CD14-positive monocyte (primary cell): ENCODE measurements around the gene POP7. TPM values are rescaled to one million over a fixed set of nuclear protein-coding genes. Genes with fewer than 3 reads are reported as not detected.

Experiments used
- DNase-seq, 3 donors: peaks; one replicate each; pipeline ENCODE4 v3.0.0-alpha.2; 2011 to 2022
- H2AFZ ChIP-seq: 2 replicates; pipeline ENCODE4 v1.6.0; 2012; ENCODE audit warnings: mild to moderate bottlenecking, low read depth, low read length, inconsistent platforms; ENCODE audit not compliant: insufficient read depth, poor library complexity, severe bottlenecking
- H3K27ac ChIP-seq, 2 donors: 1 replicate in 1 of 2; 2 replicates in 1 of 2; pipeline ENCODE4 v1.5.1; 2012 to 2013; ENCODE audit warnings: low read length in 2 of 2, control low read depth in 1 of 2, inconsistent platforms in 1 of 2, low read depth in 1 of 2, mild to moderate bottlenecking in 1 of 2
- H3K27me3 ChIP-seq, 2 donors: one replicate each; pipeline versions ENCODE4 v1.6.0 to v1.6.1; 2011 to 2013; ENCODE audit warnings: low read length in 2 of 2; ENCODE audit not compliant: control insufficient read depth in 2 of 2, insufficient read depth in 2 of 2
- H3K36me3 ChIP-seq, 2 donors: replicated peaks in 1 of 2; 1 replicate in 1 of 2; 2 replicates in 1 of 2; pipeline versions ENCODE4 v1.5.1 to v1.6.1; 2012 to 2013; ENCODE audit warnings: low read length in 2 of 2, control low read depth in 1 of 2, inconsistent platforms in 1 of 2, mild to moderate bottlenecking in 1 of 2; ENCODE audit not compliant: insufficient read depth in 2 of 2, control insufficient read depth in 1 of 2
- H3K4me1 ChIP-seq, 2 donors: 1 replicate in 1 of 2; 2 replicates in 1 of 2; pipeline versions ENCODE4 v1.5.1 to v1.6.1; 2012 to 2013; ENCODE audit warnings: low read length in 2 of 2, control low read depth in 1 of 2, inconsistent platforms in 1 of 2, mild to moderate bottlenecking in 1 of 2, moderate library complexity in 1 of 2; ENCODE audit not compliant: insufficient read depth in 2 of 2, control insufficient read depth in 1 of 2
- H3K4me2 ChIP-seq: replicated peaks from 2 replicates; pipeline ENCODE3; 2012; ENCODE audit warnings: low read length, moderate library complexity, mild to moderate bottlenecking; ENCODE audit not compliant: poor library complexity, severe bottlenecking; ENCODE audit errors: extremely low read depth
- H3K4me3 ChIP-seq, 3 experiments: fragments of 200-600 bp in 1 of 3; sonication (generic) in 1 of 3; replicated peaks in 1 of 3; 1 replicate in 2 of 3; 2 replicates in 1 of 3; pipeline ENCODE4 v1.5.1; 2011 to 2013; ENCODE audit warnings: low read length in 3 of 3, mild to moderate bottlenecking in 3 of 3, control low read depth in 2 of 3, low read depth in 2 of 3, inconsistent platforms in 1 of 3, moderate library complexity in 1 of 3
- H3K79me2 ChIP-seq: 2 replicates; pipeline ENCODE4 v1.6.0; 2012; ENCODE audit warnings: mild to moderate bottlenecking, control low read depth, inconsistent platforms, low read length, moderate library complexity; ENCODE audit not compliant: insufficient read depth
- H3K9ac ChIP-seq: 2 replicates; pipeline ENCODE4 v1.6.0; 2017; ENCODE audit warnings: low read length, mild to moderate bottlenecking; ENCODE audit not compliant: insufficient read depth, poor library complexity, severe bottlenecking
- H3K9me3 ChIP-seq, 2 donors: replicated peaks in 1 of 2; 1 replicate in 1 of 2; 2 replicates in 1 of 2; pipeline versions ENCODE4 v1.5.1 to v1.6.1; 2012 to 2013; ENCODE audit warnings: low read length in 2 of 2, control low read depth in 1 of 2; ENCODE audit not compliant: control insufficient read depth in 1 of 2, insufficient read depth in 1 of 2
- H4K20me1 ChIP-seq: 2 replicates; pipeline ENCODE4 v1.6.0; 2012; ENCODE audit warnings: mild to moderate bottlenecking, low read length, control low read depth, moderate library complexity; ENCODE audit not compliant: insufficient read depth
- H3K27ac Mint-ChIP-seq, 7 donors: one replicate each; pipeline ENCODE4 v1.8.0; 2020; ENCODE audit warnings: mild to moderate bottlenecking in 7 of 7, mixed read lengths in 7 of 7, moderate library complexity in 6 of 7, inconsistent platforms in 2 of 7
- H3K27me3 Mint-ChIP-seq, 3 donors: one replicate each; pipeline ENCODE4 v1.8.0; 2021 to 2022; ENCODE audit warnings: low read depth in 3 of 3, mild to moderate bottlenecking in 3 of 3, mixed read lengths in 3 of 3, moderate library complexity in 3 of 3, inconsistent platforms in 1 of 3
- H3K36me3 Mint-ChIP-seq, 2 donors: one replicate each; pipeline ENCODE4 v1.8.0; 2020; ENCODE audit warnings: mixed read lengths in 2 of 2, inconsistent platforms in 1 of 2, mild to moderate bottlenecking in 1 of 2
- H3K4me1 Mint-ChIP-seq: one replicate; pipeline ENCODE4 v1.8.0; 2020; ENCODE audit warnings: mild to moderate bottlenecking, mixed read lengths
- H3K4me3 Mint-ChIP-seq, 2 donors: one replicate each; pipeline ENCODE4 v1.8.0; 2020; ENCODE audit warnings: mild to moderate bottlenecking in 2 of 2, mixed read lengths in 2 of 2, moderate library complexity in 1 of 2
- H3K9me3 Mint-ChIP-seq, 7 donors: one replicate each; pipeline ENCODE4 v1.8.0; 2020 to 2022; ENCODE audit warnings: mixed read lengths in 7 of 7, mild to moderate bottlenecking in 6 of 7, moderate library complexity in 6 of 7, inconsistent platforms in 2 of 7
- CTCF ChIP-seq: fragments of 200-600 bp; IDR thresholded peaks from one replicate; pipeline ENCODE4 v1.8.0; 2022; ENCODE audit warnings: antibody characterized with exemption, mild to moderate bottlenecking
- WGBS: methylation state at CpG from one replicate; pipeline ENCODE4 v1.1.5; 2013; ENCODE audit warnings: missing lambda C conversion rate; ENCODE audit not compliant: insufficient coverage; 5-methylcytosine and 5-hydroxymethylcytosine counted together
- intact Hi-C, 2 donors: fragments of 100-400 bp; cut with micrococcal nuclease; formaldehyde crosslinking; loops; one replicate each; pipeline versions ENCODE4 v1.15.0 to v1.15.1; 2023
- polyA plus RNA-seq, 3 donors: library from polyadenylated mRNA; depleted of rRNA in 1 of 3; unstranded in 2 of 3; stranded (reverse) in 1 of 3; fragments of 300-500 nt in 2 of 3; fragments of >200 nt in 1 of 3; fragmentation: Illumina TruSeq in 2 of 3; gene quantifications; 1 replicate in 2 of 3; 2 replicates in 1 of 3; pipeline ENCODE4 v1.2.3, GENCODE V29; 2012 to 2021

Gene POP7
- polyA plus RNA-seq, 3 donors: 11.1 to 48.5 (median 41.6) TPM

- no peak for TF ChIP-seq CTCF
- no peak overlapping the region for H3K4me3 Mint-ChIP-seq
- peaks cover 10 to 29% (median 19%) of the 10 kb centered on the region in 3 donors for H3K27me3 Mint-ChIP-seq
- H3K4me2 ChIP-seq: no peak overlapping the region
- no peaks in the 10 kb centered on the region for H3K36me3 Mint-ChIP-seq
- H3K9ac ChIP-seq: no peak overlapping the region
- no peaks in the 10 kb centered on the region for H3K4me1 ChIP-seq
- H3K79me2 ChIP-seq: no peaks in the 10 kb centered on the region
- no peaks in the 10 kb centered on the region for H4K20me1 ChIP-seq
- no peaks in the 10 kb centered on the region for H3K9me3 Mint-ChIP-seq
- WGBS: 100% methylated on average over 1 of the region's 3 CpGs
- intact Hi-C loops: no loop called here
- H3K36me3 ChIP-seq: no peaks in the 10 kb centered on the region
- no peak for DNase-seq
- H3K27ac Mint-ChIP-seq: no peak overlapping the region
- peaks cover 0 to 11% of the 10 kb centered on the region in 2 donors for H3K27me3 ChIP-seq
- H2AFZ ChIP-seq: no peak overlapping the region
- H3K4me3 ChIP-seq: no peak overlapping the region
- no peaks in the 10 kb centered on the region for H3K9me3 ChIP-seq
- H3K27ac ChIP-seq: no peak overlapping the region
- no peaks in the 10 kb centered on the region for H3K4me1 Mint-ChIP-seq
Measured at GRCh38 chr7:100753750-100754149, 47.8 kb downstream of the POP7 start.

Other genes with a start within 250 kb of the POP7 start
- gene SPACDR, start 241.9 kb upstream of the POP7 start, polyA plus RNA-seq: 1 to 10 TPM in 1 of 3 donors, under 1 TPM in 1, not detected in 1; 0.40 to 2.5 TPM
- gene TSC22D4, start 226.9 kb upstream of the POP7 start, polyA plus RNA-seq: 10 to 100 TPM; 23.8 to 91.5 (median 26.3) TPM
- gene NYAP1, start 222.2 kb upstream of the POP7 start, polyA plus RNA-seq: not detected
- 1 to 10 TPM; 1.3 to 1.8 (median 1.8) TPM for gene AGFG2, start 166.9 kb upstream of the POP7 start, polyA plus RNA-seq
- 10 to 100 TPM in 1 of 3 donors, not detected in 2; 67.2 TPM for gene SAP25, start 132.2 kb upstream of the POP7 start, polyA plus RNA-seq
- gene LRCH4, start 120.0 kb upstream of the POP7 start, polyA plus RNA-seq: 100 to 1,000 TPM; 132 to 286 (median 134) TPM
- 1 to 10 TPM in 1 of 3 donors, under 1 TPM in 2; 0.42 to 1.2 (median 0.69) TPM for gene FBXO24, start 119.8 kb upstream of the POP7 start, polyA plus RNA-seq
- gene PCOLCE, start 103.8 kb upstream of the POP7 start, polyA plus RNA-seq: 1 to 10 TPM in 1 of 3 donors, under 1 TPM in 2; 0.18 to 3.1 (median 0.58) TPM
- gene MOSPD3, start 93.6 kb upstream of the POP7 start, polyA plus RNA-seq: 10 to 100 TPM; 12.7 to 15.5 (median 13.3) TPM
- 1 to 10 TPM in 1 of 3 donors, under 1 TPM in 1, not detected in 1; 0.79 to 1.4 TPM for gene TFR2, start 64.6 kb upstream of the POP7 start, polyA plus RNA-seq
- not detected for gene ACTL6B, start 49.7 kb upstream of the POP7 start, polyA plus RNA-seq
- 100 to 1,000 TPM in 1 of 3 donors, 10 to 100 TPM in 2; 90.0 to 436 (median 94.6) TPM for gene GNB2, start 32.4 kb upstream of the POP7 start, polyA plus RNA-seq
- 10 to 100 TPM in 1 of 3 donors, under 1 TPM in 2; 0.30 to 30.6 (median 0.34) TPM for gene GIGYF1, start 11.9 kb upstream of the POP7 start, polyA plus RNA-seq
- not detected for gene EPO, start 14.3 kb downstream of the POP7 start, polyA plus RNA-seq
- gene ZAN, start 27.5 kb downstream of the POP7 start, polyA plus RNA-seq: not detected
- 1 to 10 TPM; 5.0 to 6.5 (median 5.7) TPM for gene EPHB4, start 121.4 kb downstream of the POP7 start, polyA plus RNA-seq
- 100 to 1,000 TPM in 1 of 3 donors, 10 to 100 TPM in 2; 18.8 to 119 (median 19.3) TPM for gene SLC12A9, start 146.6 kb downstream of the POP7 start, polyA plus RNA-seq
- 1 to 10 TPM; 1.9 to 5.9 (median 5.8) TPM for gene TRIP6, start 161.3 kb downstream of the POP7 start, polyA plus RNA-seq
- 100 to 1,000 TPM in 1 of 3 donors, 10 to 100 TPM in 2; 26.9 to 116 (median 29.6) TPM for gene SRRT, start 169.0 kb downstream of the POP7 start, polyA plus RNA-seq
- gene UFSP1, start 183.6 kb downstream of the POP7 start, polyA plus RNA-seq: under 1 TPM; 0.57 to 0.76 (median 0.57) TPM
- gene ACHE, start 189.8 kb downstream of the POP7 start, polyA plus RNA-seq: under 1 TPM in 1 of 3 donors, not detected in 2; 0.19 TPM
- not detected for gene MUC3A, start 243.4 kb downstream of the POP7 start, polyA plus RNA-seq